GM03348 (cell line): ENCODE data around the gene HTRA1.
A peak's percentile ranks its signal among the peaks of the same experiment; 100 is the strongest.

Experiments used
- DNase-seq: peaks from one replicate; pipeline ENCODE4 v3.0.0; 2012; ENCODE audit warnings: low spot score

Gene HTRA1

GRCh38 chr10:122461367-122461728 lies at the start of gene HTRA1:
Gene HTRA1 (plus strand): TSS chr10:122461553. CDS start chr10:122461653, 100 bp downstream.
- peak; percentile 95 for DNase-seq

- no peak for DNase-seq
These were observed 48.0 kb upstream of the HTRA1 start for GRCh38 chr10:122413327-122413726.

- DNase-seq: peak; percentile 42
These were observed 43.7 kb upstream of the HTRA1 start for GRCh38 chr10:122417667-122418066.

- DNase-seq: no peak
These were observed 42.3 kb upstream of the HTRA1 start for GRCh38 chr10:122419016-122419415.

GRCh38 chr10:122419876-122420623 lies 41.3 kb upstream of the HTRA1 start:
- DNase-seq: peak; percentile 69

GRCh38 chr10:122420624-122421007 lies 40.7 kb upstream of the HTRA1 start:
- DNase-seq: peak; percentile 5

GRCh38 chr10:122421054-122421625 lies 40.2 kb upstream of the HTRA1 start:
- peak; percentile 46 for DNase-seq

- no peak for DNase-seq
These were observed 39.6 kb upstream of the HTRA1 start for GRCh38 chr10:122421742-122422141.

GRCh38 chr10:122422266-122422989 lies 38.9 kb upstream of the HTRA1 start:
- no peak for DNase-seq

- no peak for DNase-seq
These were observed 37.3 kb upstream of the HTRA1 start for GRCh38 chr10:122424059-122424458.

GRCh38 chr10:122426829-122427228 lies 34.5 kb upstream of the HTRA1 start:
- no peak for DNase-seq

- DNase-seq: no peak
These were observed 34.1 kb upstream of the HTRA1 start for GRCh38 chr10:122427280-122427679.

GRCh38 chr10:122435212-122435827 lies 26.0 kb upstream of the HTRA1 start:
- DNase-seq: peak; percentile 43

- DNase-seq: peak; percentile 66
These were observed 19.4 kb upstream of the HTRA1 start for GRCh38 chr10:122441961-122442360.

GRCh38 chr10:122445469-122445868 lies 15.9 kb upstream of the HTRA1 start:
- no peak for DNase-seq

- DNase-seq: no peak
These were observed 15.4 kb upstream of the HTRA1 start for GRCh38 chr10:122445904-122446303.

- DNase-seq: no peak
These were observed 14.5 kb upstream of the HTRA1 start for GRCh38 chr10:122446668-122447423.

- no peak for DNase-seq
These were observed 12.8 kb upstream of the HTRA1 start for GRCh38 chr10:122448600-122448999.

- no peak for DNase-seq
These were observed 12.2 kb upstream of the HTRA1 start for GRCh38 chr10:122449153-122449552.

- DNase-seq: no peak
These were observed 10.9 kb upstream of the HTRA1 start for GRCh38 chr10:122450353-122450990.

- DNase-seq: no peak
These were observed 7.3 kb upstream of the HTRA1 start for GRCh38 chr10:122454071-122454470.
